Measurements from ENCODE around the gene PARD6A. TPM values are rescaled to one million over a fixed set of nuclear protein-coding genes. Genes with fewer than 3 reads are reported as not detected.

Gene PARD6A
- total and polyA plus RNA-seq, 2 donors (not counting 3 experiments of a cell fraction or from before 2014, with no cell fraction given): 1.3 to 2.9 TPM

DNA sequence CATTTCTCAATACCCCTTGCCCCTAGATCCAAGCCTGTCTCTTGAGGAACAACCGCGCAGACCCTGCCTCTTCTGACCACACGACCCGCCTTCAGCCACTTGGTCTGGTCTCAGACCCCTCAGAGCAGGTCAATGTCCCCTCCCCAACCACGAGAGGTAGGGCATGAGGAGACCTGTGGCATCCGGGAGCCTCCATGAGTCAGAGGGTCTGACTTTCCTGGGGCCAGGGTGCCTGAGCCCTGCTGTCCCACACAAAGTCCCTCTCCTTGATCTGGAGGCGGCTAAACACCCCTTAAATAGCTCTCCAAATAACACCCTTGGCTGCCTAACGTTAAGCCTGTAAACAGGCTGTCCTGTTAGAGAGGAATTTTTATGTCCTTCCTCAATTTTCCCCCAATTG is 10.7 kb upstream of the PARD6A start:
- no peak for DNase-seq (ENCODE audit: low read depth, low spot score)
- BruUV-seq (replicated peaks): no TSS peak
- no peaks in the 10 kb centered on the region for H3K9me1 ChIP-seq (replicated peaks; ENCODE audit: control insufficient read depth, extremely low read depth, insufficient read depth, low read length)
- CTCF ChIA-PET: interaction anchor here (1.9 kb wide), 1 partner anchor 10 kb away, joined by 5 read pairs; the partner anchor contains the start of gene ACD
- no peaks in the 10 kb centered on the region for H3K36me3 ChIP-seq (ENCODE audit: control insufficient read depth in 2 of 2, extremely low read depth in 1 of 2, insufficient read depth in 2 of 2, low read length in 2 of 2)
- TF ChIP-seq, protein P1, sequence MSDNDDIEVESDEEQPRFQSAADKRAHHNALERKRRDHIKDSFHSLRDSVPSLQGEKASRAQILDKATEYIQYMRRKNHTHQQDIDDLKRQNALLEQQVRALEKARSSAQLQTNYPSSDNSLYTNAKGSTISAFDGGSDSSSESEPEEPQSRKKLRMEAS (IDR thresholded peaks at IDR 0.05; ENCODE audit: insufficient read depth, insufficient read length): no peak
- TF ChIP-seq JUN (IDR thresholded peaks at IDR 0.05; ENCODE audit: borderline replicate concordance, insufficient read depth, insufficient read length, low read depth): no peak
- no peak for TF ChIP-seq GATA2 (IDR thresholded peaks at IDR 0.05; ENCODE audit: insufficient read depth, insufficient read length, low read depth, low read length)
- no peak for TF ChIP-seq EZH2 (IDR thresholded peaks at IDR 0.05; ENCODE audit: borderline replicate concordance, low read depth, low read length, severe bottlenecking)
- no peak for TF ChIP-seq MYC (IDR thresholded peaks at IDR 0.05; ENCODE audit: low read depth, low read length)
- TF ChIP-seq POLR2A (IDR thresholded peaks at IDR 0.05; ENCODE audit: low read depth, low read length): no peak
- TF ChIP-seq FOS (IDR thresholded peaks at IDR 0.05; ENCODE audit: borderline replicate concordance, insufficient read depth, low read length): no peak
- no peak for TF ChIP-seq CTCF (IDR thresholded peaks at IDR 0.05; ENCODE audit: extremely low read depth in 1 of 2, insufficient read depth in 1 of 2, low read depth in 1 of 2, low read length in 2 of 2)
- TF ChIP-seq POLR2AphosphoS5 (IDR thresholded peaks at IDR 0.05; ENCODE audit: insufficient read depth, low read depth, low read length): no peak
- H3K4me2 ChIP-seq (ENCODE audit: insufficient read depth, low read length): no peak overlapping the region
- H3K27ac ChIP-seq (ENCODE audit: insufficient read depth, low read depth, low read length): no peak overlapping the region
- no peak overlapping the region for H2AFZ ChIP-seq (ENCODE audit: low read depth, low read length)
- H3K27me3 ChIP-seq (ENCODE audit: control insufficient read depth in 2 of 2, insufficient read depth in 2 of 2, low read length in 2 of 2): peaks cover 42 to 47% of the 10 kb centered on the region in 2 experiments
- H3K9me3 ChIP-seq (replicated peaks; ENCODE audit: control insufficient read depth, insufficient read depth, low read length): no peaks in the 10 kb centered on the region
- dilution Hi-C loops (cut with MboI; ENCODE audit: extremely low pct_ligation_motif_present, low sequenced_read_pairs) (no loop called here), intact Hi-C loops (cut with micrococcal nuclease) (no loop called here)
- peaks cover 5% of the 10 kb centered on the region for H3K4me1 ChIP-seq (ENCODE audit: control insufficient read depth, extremely low read depth, insufficient read depth, low read length)
- no peak for FAIRE-seq
- no peak overlapping the region for H3K9ac ChIP-seq (replicated peaks; ENCODE audit: extremely low read depth, insufficient read depth, low read length)
- no peaks in the 10 kb centered on the region for H3K79me2 ChIP-seq (ENCODE audit: control insufficient read depth, insufficient read depth, low read length)
- H3K4me3 ChIP-seq (replicated peaks in 1 of 3; ENCODE audit: insufficient read depth in 1 of 3, low read depth in 1 of 3, low read length in 3 of 3): no peak overlapping the region
- H4K20me1 ChIP-seq (replicated peaks; ENCODE audit: control insufficient read depth, extremely low read depth, insufficient read depth, low read length): no peaks in the 10 kb centered on the region
- POLR2A ChIA-PET: no interaction called here
